HepG2 (cell line): ENCODE data around the gene CISH. TPM values are rescaled to one million over a fixed set of nuclear protein-coding genes. Genes with fewer than 3 reads are reported as not detected.

ENCODE experiments used
- DPF2 ChIP-seq: sonication (generic); formaldehyde crosslinking; IDR thresholded peaks from 2 replicates; pipeline ENCODE4 v1.4.0; 2020; ENCODE audit warnings: mild to moderate bottlenecking, low read depth, missing genetic modification reagents, borderline replicate concordance
- EP300 ChIP-seq, 3 experiments: sonication (generic) in 1 of 3; formaldehyde crosslinking in 1 of 3; IDR thresholded peaks; 2 replicates each; pipeline versions ENCODE4 v1.5.1 to v1.6.1; 2011 to 2020; ENCODE audit warnings: low read depth in 2 of 3, low read length in 2 of 3, borderline replicate concordance in 1 of 3, improper control_type of control experiment in 1 of 3, mild to moderate bottlenecking in 1 of 3, missing genetic modification reagents in 1 of 3, moderate library complexity in 1 of 3
- KDM5A ChIP-seq: fragments of 200-600 bp; sonication (generic); IDR thresholded peaks from 2 replicates; pipeline ENCODE4 v1.7.0; 2018; ENCODE audit warnings: antibody characterized with exemption, mild to moderate bottlenecking, low read length, borderline replicate concordance
- KDM5B ChIP-seq: sonication (generic); formaldehyde crosslinking; IDR thresholded peaks from 2 replicates; pipeline ENCODE4 v1.4.0; 2020; ENCODE audit warnings: missing genetic modification reagents, mild to moderate bottlenecking, borderline replicate concordance
- KMT2B ChIP-seq: IDR thresholded peaks from 2 replicates; pipeline ENCODE4 v1.6.1; 2016; ENCODE audit warnings: missing genetic modification reagents, missing compliant biosample characterization
- MAFG ChIP-seq: sonication (generic); formaldehyde crosslinking; IDR thresholded peaks from 2 replicates; pipeline ENCODE4 v1.5.1; 2020; ENCODE audit warnings: mild to moderate bottlenecking, missing genetic modification reagents
- MYC ChIP-seq: sonication (generic); formaldehyde crosslinking; IDR thresholded peaks from 2 replicates; pipeline ENCODE4 v1.9.0; 2021; ENCODE audit warnings: missing genetic modification reagents, borderline replicate concordance
- MZF1 ChIP-seq: sonication (generic); formaldehyde crosslinking; IDR thresholded peaks from 2 replicates; pipeline ENCODE4 v1.8.1; 2023; ENCODE audit warnings: mild to moderate bottlenecking, missing genetic modification reagents, borderline replicate concordance
- SOX5 ChIP-seq: IDR thresholded peaks from 2 replicates; pipeline ENCODE4 v1.6.1; 2016; ENCODE audit warnings: borderline replicate concordance
- XBP1 ChIP-seq: sonication (generic); formaldehyde crosslinking; IDR thresholded peaks from 2 replicates; pipeline ENCODE4 v1.5.0; 2020; ENCODE audit warnings: missing genetic modification reagents
- ZFP41 ChIP-seq: sonication (generic); formaldehyde crosslinking; IDR thresholded peaks from 2 replicates; pipeline ENCODE4 v1.4.0; 2020; ENCODE audit warnings: mild to moderate bottlenecking, missing genetic modification reagents, borderline replicate concordance
- ZNF24 ChIP-seq: fragments of 450-650 bp; IDR thresholded peaks from 2 replicates; pipeline ENCODE4 v1.6.1; 2017; ENCODE audit warnings: antibody characterized with exemption, mild to moderate bottlenecking
- ZNF468 ChIP-seq: sonication (generic); formaldehyde crosslinking; IDR thresholded peaks from 2 replicates; pipeline ENCODE4 v1.8.0; 2022; ENCODE audit warnings: mild to moderate bottlenecking, moderate library complexity, missing genetic modification reagents
- ZNF530 ChIP-seq: sonication (generic); formaldehyde crosslinking; IDR thresholded peaks from 2 replicates; pipeline ENCODE4 v1.5.0; 2020; ENCODE audit warnings: low read depth, mild to moderate bottlenecking, missing genetic modification reagents
- ZNF564 ChIP-seq: sonication (generic); formaldehyde crosslinking; IDR thresholded peaks from 2 replicates; pipeline ENCODE4 v1.8.1; 2023; ENCODE audit warnings: mild to moderate bottlenecking, missing genetic modification reagents
- polyA plus RNA-seq, 8 experiments: library from polyadenylated mRNA; depleted of rRNA in 3 of 8; stranded (reverse) in 7 of 8; unstranded in 1 of 8; fragments of >200 nt; fragmentation: Illumina TruSeq in 4 of 8; extraction: Trizol in 4 of 8; gene quantifications; 2 replicates each; pipeline versions ENCODE4 v1.2.1 to v1.2.3, GENCODE V29; 2011 to 2016; ENCODE audit warnings: low read depth in 4 of 8, missing spikeins in 1 of 8, mixed read lengths in 1 of 8; ENCODE audit not compliant: insufficient read depth in 1 of 8
- total RNA-seq, 5 experiments: library from RNA; depleted of rRNA; stranded (reverse); fragments of >200 nt; fragmentation: Illumina TruSeq; extraction: Trizol; gene quantifications; 2 replicates each; pipeline ENCODE4 v1.2.3, GENCODE V29; 2016; ENCODE audit warnings: low read depth in 1 of 5
- TF ChIP-seq, protein P1 (sequence below): sonication (generic); formaldehyde crosslinking; IDR thresholded peaks from 2 replicates; pipeline ENCODE4 v1.8.0; 2022; ENCODE audit warnings: missing genetic modification reagents, mild to moderate bottlenecking, inconsistent platforms, borderline replicate concordance
- TF ChIP-seq, protein P2 (sequence below): sonication (generic); formaldehyde crosslinking; IDR thresholded peaks from 2 replicates; pipeline ENCODE4 v1.5.0; 2020; ENCODE audit warnings: missing genetic modification reagents
- TF ChIP-seq, protein P3 (sequence below): sonication (generic); formaldehyde crosslinking; IDR thresholded peaks from 2 replicates; pipeline ENCODE4 v1.9.0; 2021; ENCODE audit warnings: missing genetic modification reagents, borderline replicate concordance
- TF ChIP-seq, protein P4 (sequence below), 2 experiments: sonication (generic) in 1 of 2; formaldehyde crosslinking in 1 of 2; IDR thresholded peaks; 2 replicates each; pipeline versions ENCODE4 v1.4.0 to v1.6.1; 2018 to 2020; ENCODE audit warnings: missing genetic modification reagents in 2 of 2, borderline replicate concordance in 1 of 2, low read depth in 1 of 2, mild to moderate bottlenecking in 1 of 2, missing biosample characterization in 1 of 2
- TF ChIP-seq, protein P5 (sequence below): sonication (generic); formaldehyde crosslinking; IDR thresholded peaks from 2 replicates; pipeline ENCODE4 v1.5.0; 2020; ENCODE audit warnings: missing genetic modification reagents

The CISH gene
- total and polyA plus RNA-seq, 2 of the 13 experiments (the other 11 are each of a cell fraction or from before 2014, with no cell fraction given) = 0.91 to 1.5 TPM

- TF ChIP-seq MYC (CRISPR knock-in tag) (no peak; the same call in 1 of the 2 replicates), ZFP41 (CRISPR knock-in tag) (no peak), ZNF468 (CRISPR knock-in tag) (no peak), KMT2B (CRISPR knock-in tag) (no peak; the same call in 1 of the 2 replicates), ZNF530 (CRISPR knock-in tag) (no peak), MAFG (CRISPR knock-in tag) (no peak), DPF2 (CRISPR knock-in tag) (peak; percentile 67; the same call in 1 of the 2 replicates), EP300 (IDR thresholded peaks at IDR 0.05; ENCODE audit: low read depth in 2 of 2, low read length in 2 of 2) (peak; percentile 62 to 90; a peak in 3 of 4 replicates), EP300 (CRISPR knock-in tag; IDR thresholded peaks at IDR 0.05; ENCODE audit: borderline replicate concordance) (peak; percentile 65; the same call in 1 of the 2 replicates), ZNF564 (CRISPR knock-in tag) (no peak; the same call in 1 of the 2 replicates), SOX5 (CRISPR knock-in tag) (peak; percentile 78), MZF1 (no peak), KDM5A (no peak), XBP1 (no peak), ZNF24 (no peak), KDM5B (CRISPR knock-in tag) (no peak)
- TF ChIP-seq, protein P1, sequence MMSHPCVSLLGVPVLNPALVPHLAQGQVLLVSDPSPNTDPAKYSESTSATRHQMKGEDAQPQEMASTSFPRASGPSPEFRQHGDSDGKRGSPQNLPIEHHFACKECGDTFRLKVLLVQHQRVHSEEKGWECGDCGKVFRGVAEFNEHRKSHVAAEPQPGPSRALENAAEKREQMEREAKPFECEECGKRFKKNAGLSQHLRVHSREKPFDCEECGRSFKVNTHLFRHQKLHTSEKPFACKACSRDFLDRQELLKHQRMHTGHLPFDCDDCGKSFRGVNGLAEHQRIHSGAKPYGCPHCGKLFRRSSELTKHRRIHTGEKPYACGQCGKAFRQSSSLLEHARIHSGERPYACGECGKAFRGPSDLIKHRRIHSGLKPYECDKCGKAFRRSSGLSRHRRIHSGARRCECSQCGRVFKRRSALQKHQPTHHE (CRISPR knock-in tag) = no peak
- TF ChIP-seq, protein P2, sequence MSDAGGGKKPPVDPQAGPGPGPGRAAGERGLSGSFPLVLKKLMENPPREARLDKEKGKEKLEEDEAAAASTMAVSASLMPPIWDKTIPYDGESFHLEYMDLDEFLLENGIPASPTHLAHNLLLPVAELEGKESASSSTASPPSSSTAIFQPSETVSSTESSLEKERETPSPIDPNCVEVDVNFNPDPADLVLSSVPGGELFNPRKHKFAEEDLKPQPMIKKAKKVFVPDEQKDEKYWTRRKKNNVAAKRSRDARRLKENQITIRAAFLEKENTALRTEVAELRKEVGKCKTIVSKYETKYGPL (CRISPR knock-in tag) = no peak
- TF ChIP-seq, protein P3, sequence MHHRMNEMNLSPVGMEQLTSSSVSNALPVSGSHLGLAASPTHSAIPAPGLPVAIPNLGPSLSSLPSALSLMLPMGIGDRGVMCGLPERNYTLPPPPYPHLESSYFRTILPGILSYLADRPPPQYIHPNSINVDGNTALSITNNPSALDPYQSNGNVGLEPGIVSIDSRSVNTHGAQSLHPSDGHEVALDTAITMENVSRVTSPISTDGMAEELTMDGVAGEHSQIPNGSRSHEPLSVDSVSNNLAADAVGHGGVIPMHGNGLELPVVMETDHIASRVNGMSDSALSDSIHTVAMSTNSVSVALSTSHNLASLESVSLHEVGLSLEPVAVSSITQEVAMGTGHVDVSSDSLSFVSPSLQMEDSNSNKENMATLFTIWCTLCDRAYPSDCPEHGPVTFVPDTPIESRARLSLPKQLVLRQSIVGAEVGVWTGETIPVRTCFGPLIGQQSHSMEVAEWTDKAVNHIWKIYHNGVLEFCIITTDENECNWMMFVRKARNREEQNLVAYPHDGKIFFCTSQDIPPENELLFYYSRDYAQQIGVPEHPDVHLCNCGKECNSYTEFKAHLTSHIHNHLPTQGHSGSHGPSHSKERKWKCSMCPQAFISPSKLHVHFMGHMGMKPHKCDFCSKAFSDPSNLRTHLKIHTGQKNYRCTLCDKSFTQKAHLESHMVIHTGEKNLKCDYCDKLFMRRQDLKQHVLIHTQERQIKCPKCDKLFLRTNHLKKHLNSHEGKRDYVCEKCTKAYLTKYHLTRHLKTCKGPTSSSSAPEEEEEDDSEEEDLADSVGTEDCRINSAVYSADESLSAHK = no peak
- TF ChIP-seq, protein P4, sequence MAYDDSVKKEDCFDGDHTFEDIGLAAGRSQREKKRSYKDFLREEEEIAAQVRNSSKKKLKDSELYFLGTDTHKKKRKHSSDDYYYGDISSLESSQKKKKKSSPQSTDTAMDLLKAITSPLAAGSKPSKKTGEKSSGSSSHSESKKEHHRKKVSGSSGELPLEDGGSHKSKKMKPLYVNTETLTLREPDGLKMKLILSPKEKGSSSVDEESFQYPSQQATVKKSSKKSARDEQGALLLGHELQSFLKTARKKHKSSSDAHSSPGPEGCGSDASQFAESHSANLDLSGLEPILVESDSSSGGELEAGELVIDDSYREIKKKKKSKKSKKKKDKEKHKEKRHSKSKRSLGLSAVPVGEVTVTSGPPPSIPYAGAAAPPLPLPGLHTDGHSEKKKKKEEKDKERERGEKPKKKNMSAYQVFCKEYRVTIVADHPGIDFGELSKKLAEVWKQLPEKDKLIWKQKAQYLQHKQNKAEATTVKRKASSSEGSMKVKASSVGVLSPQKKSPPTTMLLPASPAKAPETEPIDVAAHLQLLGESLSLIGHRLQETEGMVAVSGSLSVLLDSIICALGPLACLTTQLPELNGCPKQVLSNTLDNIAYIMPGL (CRISPR knock-in tag; IDR thresholded peaks at IDR 0.05; ENCODE audit: borderline replicate concordance in 1 of 2, low read depth in 1 of 2) = no peak; a peak in 1 of 4 replicates
- TF ChIP-seq, protein P5, sequence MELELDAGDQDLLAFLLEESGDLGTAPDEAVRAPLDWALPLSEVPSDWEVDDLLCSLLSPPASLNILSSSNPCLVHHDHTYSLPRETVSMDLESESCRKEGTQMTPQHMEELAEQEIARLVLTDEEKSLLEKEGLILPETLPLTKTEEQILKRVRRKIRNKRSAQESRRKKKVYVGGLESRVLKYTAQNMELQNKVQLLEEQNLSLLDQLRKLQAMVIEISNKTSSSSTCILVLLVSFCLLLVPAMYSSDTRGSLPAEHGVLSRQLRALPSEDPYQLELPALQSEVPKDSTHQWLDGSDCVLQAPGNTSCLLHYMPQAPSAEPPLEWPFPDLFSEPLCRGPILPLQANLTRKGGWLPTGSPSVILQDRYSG (CRISPR knock-in tag) = no peak
These were observed 22.7 kb downstream of the CISH start (continued) for GRCh38 chr3:50588759-50589433.
